Measurements from ENCODE around the gene FGF12.
"Not testable (repeated sequence)": the region's sequence is repeated elsewhere in the genome, so short reads cannot be mapped to it uniquely, and the experiment has no call there.

Gene FGF12

GRCh38 chr3:192577271-192577670 lies 150.1 kb downstream of the FGF12 start:
- no peak for DNase-seq

GRCh38 chr3:192576704-192577103 lies 150.6 kb downstream of the FGF12 start:
- DNase-seq: not testable (repeated sequence)

GRCh38 chr3:192575879-192576506 lies 151.3 kb downstream of the FGF12 start:
- no peak for DNase-seq

- no peak for DNase-seq
Observed at GRCh38 chr3:192573240-192573639, 154.1 kb downstream of the FGF12 start.

- peak in 1 of 2 donors; percentile 10 for DNase-seq
Observed at GRCh38 chr3:192570821-192571791, 156.2 kb downstream of the FGF12 start.

- DNase-seq: no peak
Observed at GRCh38 chr3:192570315-192570714, 157.0 kb downstream of the FGF12 start.

- peak; percentile 67 to 70 for DNase-seq
Observed at GRCh38 chr3:192566706-192567290, 160.5 kb downstream of the FGF12 start.

- no peak for DNase-seq
Observed at GRCh38 chr3:192564611-192565010, 162.7 kb downstream of the FGF12 start.

GRCh38 chr3:192563417-192563816 lies 163.9 kb downstream of the FGF12 start:
- no peak for DNase-seq

GRCh38 chr3:192553707-192554106 lies 173.6 kb downstream of the FGF12 start:
- DNase-seq: no peak

GRCh38 chr3:192550356-192550755 lies 177.0 kb downstream of the FGF12 start:
- no peak for DNase-seq

GRCh38 chr3:192545333-192545732 lies 182.0 kb downstream of the FGF12 start:
- no peak for DNase-seq

GRCh38 chr3:192543163-192543562 lies 184.2 kb downstream of the FGF12 start:
- no peak for DNase-seq

- DNase-seq: no peak
Observed at GRCh38 chr3:192516820-192517219, 210.5 kb downstream of the FGF12 start.

- DNase-seq: no peak
Observed at GRCh38 chr3:192515664-192516045, 211.7 kb downstream of the FGF12 start.

GRCh38 chr3:192514754-192515663 lies 212.3 kb downstream of the FGF12 start:
- peak in 1 of 2 donors; percentile 11 for DNase-seq

GRCh38 chr3:192514081-192514753 lies 213.1 kb downstream of the FGF12 start:
- DNase-seq: no peak

GRCh38 chr3:192505731-192506130 lies 221.6 kb downstream of the FGF12 start:
- no peak for DNase-seq

- no peak for DNase-seq
Observed at GRCh38 chr3:192501401-192501800, 225.9 kb downstream of the FGF12 start.

- DNase-seq: no peak
Observed at GRCh38 chr3:192496905-192497587, 230.3 kb downstream of the FGF12 start.

GRCh38 chr3:192494174-192494573 lies 233.2 kb downstream of the FGF12 start:
- no peak for DNase-seq
